Small intestine (tissue), 7 donors: Measurements from ENCODE around the gene KDM2B. TPM values are rescaled to one million over a fixed set of nuclear protein-coding genes. Genes with fewer than 3 reads are reported as not detected.
A peak's percentile ranks its signal among the peaks of the same experiment; 100 is the strongest.

ENCODE experiments used
- DNase-seq, 2 donors: peaks; one replicate each; pipeline versions ENCODE4 v3.0.0 to v3.0.0-alpha.2; 2013
- FAIRE-seq: peaks from 2 replicates; lab custom pipeline; 2012; peaks lifted over from hg19 to GRCh38; lab: Jason Lieb, UNC
- H3K27ac ChIP-seq, 3 donors: one replicate each; pipeline ENCODE4 v1.5.1; 2013; ENCODE audit warnings: low read length in 2 of 3, mild to moderate bottlenecking in 2 of 3, control low read depth in 1 of 3, inconsistent platforms in 1 of 3, low read depth in 1 of 3, moderate library complexity in 1 of 3
- H3K27me3 ChIP-seq, 3 donors: one replicate each; pipeline ENCODE4 v1.6.1; 2013; ENCODE audit warnings: low read length in 3 of 3, inconsistent platforms in 1 of 3; ENCODE audit not compliant: control insufficient read depth in 3 of 3, insufficient read depth in 3 of 3
- H3K36me3 ChIP-seq, 3 donors: one replicate each; pipeline ENCODE4 v1.6.1; 2013; ENCODE audit warnings: low read length in 3 of 3, inconsistent platforms in 1 of 3, low read depth in 1 of 3, mild to moderate bottlenecking in 1 of 3, moderate library complexity in 1 of 3; ENCODE audit not compliant: control insufficient read depth in 3 of 3, insufficient read depth in 2 of 3
- H3K4me1 ChIP-seq, 3 donors: one replicate each; pipeline ENCODE4 v1.6.1; 2013; ENCODE audit warnings: low read length in 2 of 3, inconsistent platforms in 1 of 3, low read depth in 1 of 3, mild to moderate bottlenecking in 1 of 3, moderate library complexity in 1 of 3; ENCODE audit not compliant: control insufficient read depth in 3 of 3, insufficient read depth in 2 of 3
- H3K4me3 ChIP-seq, 3 donors: one replicate each; pipeline ENCODE4 v1.5.1; 2013; ENCODE audit warnings: low read length in 3 of 3, control low read depth in 1 of 3, inconsistent platforms in 1 of 3, low read depth in 1 of 3, mild to moderate bottlenecking in 1 of 3, moderate library complexity in 1 of 3
- H3K9me3 ChIP-seq, 2 donors: one replicate each; pipeline ENCODE4 v1.6.1; 2013; ENCODE audit warnings: low read depth in 1 of 2, low read length in 1 of 2; ENCODE audit not compliant: control insufficient read depth in 2 of 2, insufficient read depth in 1 of 2
- WGBS, 3 donors: extraction: QIAGEN DNeasy Blood & Tissue Kit; methylation state at CpG; one replicate each; pipeline ENCODE4 v1.1.7; 2013; 5-methylcytosine and 5-hydroxymethylcytosine counted together
- polyA plus RNA-seq, 4 donors: library from polyadenylated mRNA; stranded (reverse) in 3 of 4; unstranded in 1 of 4; fragments of 200-250 nt in 3 of 4; fragments of 120-200 nt in 1 of 4; gene quantifications; one replicate each; pipeline versions ENCODE4 v1.2.1 to v1.2.3, GENCODE V29; 2013
- donor health status: healthy with polysubstance abuse.
- donor health status: control.
- donor health status: control.
- donor health status: Bipolar disorder and iron deficiency.
- donor health status: healthy.

The KDM2B gene
- polyA plus RNA-seq, 4 donors: 7.6 to 16.0 (median 11.8) TPM

GRCh38 chr12:121501946-121502345, 78.9 kb downstream of the KDM2B start:
- DNase-seq: no peak
- Histone ChIP-seq H3K4me3 (no peak overlapping the region), H3K4me1 (no peaks in the 10 kb centered on the region), H3K27me3 (no peaks in the 10 kb centered on the region), H3K36me3 (peaks cover 0 to 47% (median 0%) of the 10 kb centered on the region in 3 donors), H3K27ac (no peak overlapping the region), H3K9me3 (no peaks in the 10 kb centered on the region)
- FAIRE-seq: no peak
- 90 to 97% (median 90%) methylated on average over 9 of the region's 9 CpGs for WGBS, 3 donors

- H3K4me3 ChIP-seq: no peak overlapping the region
Measured at GRCh38 chr12:121499929-121500793, 80.7 kb downstream of the KDM2B start.

GRCh38 chr12:121495746-121496145, 85.1 kb downstream of the KDM2B start:
- 64 to 77% (median 74%) methylated on average over 8 of the region's 8 CpGs for WGBS, 3 donors
- no peak for FAIRE-seq
- H3K27ac ChIP-seq: no peak overlapping the region

More at GRCh38 chr12:121499929-121500793, 80.7 kb downstream of the KDM2B start:
- Histone ChIP-seq H3K4me1 (no peaks in the 10 kb centered on the region), H3K27me3 (no peaks in the 10 kb centered on the region), H3K27ac (no peak overlapping the region), H3K9me3 (no peaks in the 10 kb centered on the region), H3K36me3 (peaks cover 0 to 44% (median 0%) of the 10 kb centered on the region in 3 donors)
- no peak for FAIRE-seq
- 47 to 53% (median 53%) methylated on average over 21 of the region's 21 CpGs for WGBS, 3 donors
- peak; percentile 74 to 84 for DNase-seq

GRCh38 chr12:121494093-121494787, 86.6 kb downstream of the KDM2B start:
- H3K4me3 ChIP-seq: no peak overlapping the region
- no peaks in the 10 kb centered on the region for H3K27me3 ChIP-seq
- FAIRE-seq (no peak), DNase-seq (peak; percentile 26 to 48)
- WGBS, 3 donors: 79 to 85% (median 85%) methylated on average over 19 of the region's 19 CpGs
- H3K4me1 ChIP-seq: peaks cover 0 to 6% (median 0%) of the 10 kb centered on the region in 3 donors
- peaks cover 0 to 36% (median 0%) of the 10 kb centered on the region in 3 donors for H3K36me3 ChIP-seq
- no peaks in the 10 kb centered on the region for H3K9me3 ChIP-seq
- no peak overlapping the region for H3K27ac ChIP-seq

More at GRCh38 chr12:121495746-121496145, 85.1 kb downstream of the KDM2B start:
- no peaks in the 10 kb centered on the region for H3K9me3 ChIP-seq
- no peaks in the 10 kb centered on the region for H3K27me3 ChIP-seq
- peaks cover 0 to 5% (median 0%) of the 10 kb centered on the region in 3 donors for H3K4me1 ChIP-seq
- DNase-seq: peak; percentile 29 to 59
- H3K36me3 ChIP-seq: peaks cover 0 to 23% (median 0%) of the 10 kb centered on the region in 3 donors
- H3K4me3 ChIP-seq: no peak overlapping the region

- Histone ChIP-seq H3K9me3 (no peaks in the 10 kb centered on the region), H3K27ac (no peak overlapping the region), H3K4me1 (peaks cover 0 to 6% (median 0%) of the 10 kb centered on the region in 3 donors), H3K27me3 (no peaks in the 10 kb centered on the region), H3K4me3 (no peak overlapping the region), H3K36me3 (peaks cover 0 to 35% (median 0%) of the 10 kb centered on the region in 3 donors)
- WGBS, 3 donors: 42 to 56% (median 48%) methylated on average over 15 of the region's 15 CpGs
- FAIRE-seq (no peak), DNase-seq (peak in 1 of 2 donors; percentile 12)
Measured at GRCh38 chr12:121490401-121491281, 90.2 kb downstream of the KDM2B start.

- 81 to 90% (median 88%) methylated on average over 16 of the region's 16 CpGs for WGBS, 3 donors
- peaks cover 0 to 6% (median 0%) of the 10 kb centered on the region in 3 donors for H3K4me1 ChIP-seq
- no peaks in the 10 kb centered on the region for H3K9me3 ChIP-seq
- FAIRE-seq (no peak), DNase-seq (no peak)
- no peak overlapping the region for H3K27ac ChIP-seq
- H3K27me3 ChIP-seq: no peaks in the 10 kb centered on the region
- H3K36me3 ChIP-seq: peaks cover 0 to 34% (median 0%) of the 10 kb centered on the region in 3 donors
- H3K4me3 ChIP-seq: no peak overlapping the region
Measured at GRCh38 chr12:121489874-121490273, 90.9 kb downstream of the KDM2B start.

- Histone ChIP-seq H3K27me3 (no peaks in the 10 kb centered on the region), H3K36me3 (peaks cover 0 to 41% (median 0%) of the 10 kb centered on the region in 3 donors), H3K4me1 (no peaks in the 10 kb centered on the region), H3K9me3 (peaks cover 0 to 2% of the 10 kb centered on the region in 2 donors), H3K27ac (no peak overlapping the region), H3K4me3 (no peak overlapping the region)
- FAIRE-seq: no peak
- DNase-seq: peak in 1 of 2 donors; percentile 10
- 69 to 79% (median 72%) methylated on average over 6 of the region's 6 CpGs for WGBS, 3 donors
Measured at GRCh38 chr12:121484967-121485366, 95.9 kb downstream of the KDM2B start.
